ENCODE measurements around the gene LAPTM5. TPM values are rescaled to one million over a fixed set of nuclear protein-coding genes. Genes with fewer than 3 reads are reported as not detected.

The LAPTM5 gene
- total and polyA plus RNA-seq, 2 donors (not counting 3 experiments of a cell fraction or from before 2014, with no cell fraction given), result 83.4 to 95.2 TPM

DNA sequence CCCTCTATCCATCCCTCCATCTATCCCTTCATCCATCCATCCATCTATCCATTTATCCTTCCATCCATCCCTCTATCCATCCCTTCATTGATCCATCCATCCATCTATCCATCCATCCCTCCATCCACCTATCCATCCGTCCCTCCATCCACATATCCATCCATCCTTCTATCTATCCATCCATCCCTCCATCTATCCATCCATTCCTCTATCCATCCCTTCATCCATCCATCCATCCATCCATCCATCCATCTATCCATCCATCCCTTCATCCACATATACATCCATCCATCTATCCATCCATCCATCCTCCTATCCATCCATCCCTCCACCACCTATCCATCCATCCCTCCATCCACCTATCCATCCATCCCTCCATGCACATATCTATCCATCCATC, 57.8 kb downstream of the LAPTM5 start:
- BruUV-seq (replicated peaks), result no TSS peak
- no peak overlapping the region for H3K9ac ChIP-seq (replicated peaks; ENCODE audit: extremely low read depth, insufficient read depth, low read length)
- H2AFZ ChIP-seq (ENCODE audit: low read depth, low read length), result no peak overlapping the region
- no peaks in the 10 kb centered on the region for H3K9me1 ChIP-seq (replicated peaks; ENCODE audit: control insufficient read depth, extremely low read depth, insufficient read depth, low read length)
- peaks cover 0 to 2% of the 10 kb centered on the region in 2 experiments for H3K27me3 ChIP-seq (ENCODE audit: control insufficient read depth in 2 of 2, insufficient read depth in 2 of 2, low read length in 2 of 2)
- intact Hi-C loops (cut with micrococcal nuclease), result no loop called here
- no peak overlapping the region for H3K4me3 ChIP-seq (replicated peaks in 1 of 3; ENCODE audit: insufficient read depth in 1 of 3, low read depth in 1 of 3, low read length in 3 of 3)
- dilution Hi-C loops (cut with MboI; ENCODE audit: extremely low pct_ligation_motif_present, low sequenced_read_pairs), result no loop called here
- H3K79me2 ChIP-seq (ENCODE audit: control insufficient read depth, insufficient read depth, low read length), result no peaks in the 10 kb centered on the region
- H3K4me2 ChIP-seq (ENCODE audit: insufficient read depth, low read length), result no peak overlapping the region
- CTCF ChIA-PET, result no interaction called here
- H3K9me3 ChIP-seq (replicated peaks; ENCODE audit: control insufficient read depth, insufficient read depth, low read length), result no peaks in the 10 kb centered on the region
- H4K20me1 ChIP-seq (replicated peaks; ENCODE audit: control insufficient read depth, extremely low read depth, insufficient read depth, low read length), result no peaks in the 10 kb centered on the region
- no peaks in the 10 kb centered on the region for H3K36me3 ChIP-seq (ENCODE audit: control insufficient read depth in 2 of 2, extremely low read depth in 1 of 2, insufficient read depth in 2 of 2, low read length in 2 of 2)
- TF ChIP-seq GATA2 (IDR thresholded peaks at IDR 0.05; ENCODE audit: insufficient read depth, insufficient read length, low read depth, low read length) (no peak), MYC (IDR thresholded peaks at IDR 0.05; ENCODE audit: low read depth, low read length) (no peak), POLR2AphosphoS5 (IDR thresholded peaks at IDR 0.05; ENCODE audit: insufficient read depth, low read depth, low read length) (no peak), JUN (IDR thresholded peaks at IDR 0.05; ENCODE audit: borderline replicate concordance, insufficient read depth, insufficient read length, low read depth) (no peak)
- POLR2A ChIA-PET, result no interaction called here
- no peak overlapping the region for H3K27ac ChIP-seq (ENCODE audit: insufficient read depth, low read depth, low read length)
- FAIRE-seq (no peak), DNase-seq (ENCODE audit: low read depth, low spot score) (no peak)
- no peaks in the 10 kb centered on the region for H3K4me1 ChIP-seq (ENCODE audit: control insufficient read depth, extremely low read depth, insufficient read depth, low read length)

DNA sequence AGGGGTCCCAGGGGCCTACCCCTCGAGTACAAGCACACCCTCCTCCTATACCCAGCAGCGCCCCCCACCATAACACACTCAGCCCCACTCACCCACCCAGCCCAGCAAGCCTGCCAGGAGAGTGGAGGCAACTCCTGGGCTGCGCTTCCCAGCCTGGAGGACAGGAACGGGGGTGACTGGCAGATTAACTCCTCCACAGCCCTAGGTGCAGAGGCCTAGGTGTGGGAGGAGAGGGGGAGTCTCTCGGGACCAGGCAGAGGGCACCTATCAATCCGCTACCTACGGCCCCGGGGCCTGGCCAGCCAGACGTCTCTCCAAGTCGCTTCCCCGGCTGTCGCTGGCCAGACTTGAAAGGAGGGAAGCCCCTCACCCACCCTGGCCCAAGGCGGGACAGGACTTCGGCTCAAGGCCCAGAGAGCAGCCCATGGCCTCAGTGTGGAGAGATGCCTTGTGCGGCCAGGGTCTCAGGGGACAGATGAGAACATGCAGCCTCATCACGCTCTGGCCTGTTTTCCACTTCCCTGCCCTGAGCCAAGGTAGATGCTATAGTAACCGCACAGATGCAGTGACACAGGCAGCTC, 59.1 kb downstream of the LAPTM5 start:
- CTCF ChIA-PET, result interaction anchor here (1.8 kb wide), 1 partner anchor 9 kb away, joined by 8 read pairs; no protein-coding TSS in a partner anchor
- TF ChIP-seq EZH2 (IDR thresholded peaks at IDR 0.05; ENCODE audit: borderline replicate concordance, low read depth, low read length, severe bottlenecking), result no peak
- TF ChIP-seq POLR2AphosphoS5 (IDR thresholded peaks at IDR 0.05; ENCODE audit: insufficient read depth, low read depth, low read length), result no peak
- no peak for TF ChIP-seq GATA2 (IDR thresholded peaks at IDR 0.05; ENCODE audit: insufficient read depth, insufficient read length, low read depth, low read length)
- TF ChIP-seq POLR2A (IDR thresholded peaks at IDR 0.05; ENCODE audit: low read depth, low read length), result no peak
- TF ChIP-seq JUN (IDR thresholded peaks at IDR 0.05; ENCODE audit: borderline replicate concordance, insufficient read depth, insufficient read length, low read depth), result no peak
- TF ChIP-seq, protein P1, sequence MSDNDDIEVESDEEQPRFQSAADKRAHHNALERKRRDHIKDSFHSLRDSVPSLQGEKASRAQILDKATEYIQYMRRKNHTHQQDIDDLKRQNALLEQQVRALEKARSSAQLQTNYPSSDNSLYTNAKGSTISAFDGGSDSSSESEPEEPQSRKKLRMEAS (IDR thresholded peaks at IDR 0.05; ENCODE audit: insufficient read depth, insufficient read length), result no peak
- TF ChIP-seq, protein P2, sequence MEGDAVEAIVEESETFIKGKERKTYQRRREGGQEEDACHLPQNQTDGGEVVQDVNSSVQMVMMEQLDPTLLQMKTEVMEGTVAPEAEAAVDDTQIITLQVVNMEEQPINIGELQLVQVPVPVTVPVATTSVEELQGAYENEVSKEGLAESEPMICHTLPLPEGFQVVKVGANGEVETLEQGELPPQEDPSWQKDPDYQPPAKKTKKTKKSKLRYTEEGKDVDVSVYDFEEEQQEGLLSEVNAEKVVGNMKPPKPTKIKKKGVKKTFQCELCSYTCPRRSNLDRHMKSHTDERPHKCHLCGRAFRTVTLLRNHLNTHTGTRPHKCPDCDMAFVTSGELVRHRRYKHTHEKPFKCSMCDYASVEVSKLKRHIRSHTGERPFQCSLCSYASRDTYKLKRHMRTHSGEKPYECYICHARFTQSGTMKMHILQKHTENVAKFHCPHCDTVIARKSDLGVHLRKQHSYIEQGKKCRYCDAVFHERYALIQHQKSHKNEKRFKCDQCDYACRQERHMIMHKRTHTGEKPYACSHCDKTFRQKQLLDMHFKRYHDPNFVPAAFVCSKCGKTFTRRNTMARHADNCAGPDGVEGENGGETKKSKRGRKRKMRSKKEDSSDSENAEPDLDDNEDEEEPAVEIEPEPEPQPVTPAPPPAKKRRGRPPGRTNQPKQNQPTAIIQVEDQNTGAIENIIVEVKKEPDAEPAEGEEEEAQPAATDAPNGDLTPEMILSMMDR (IDR thresholded peaks at IDR 0.05; ENCODE audit: extremely low read depth in 1 of 2, insufficient read depth in 1 of 2, low read depth in 1 of 2, low read length in 2 of 2), result no peak
- TF ChIP-seq MYC (IDR thresholded peaks at IDR 0.05; ENCODE audit: low read depth, low read length), result no peak
- TF ChIP-seq FOS (IDR thresholded peaks at IDR 0.05; ENCODE audit: borderline replicate concordance, insufficient read depth, low read length), result no peak
- intact Hi-C loops (cut with micrococcal nuclease), result no loop called here

More for the DNA sequence above, 59.1 kb downstream of the LAPTM5 start:
- no peak overlapping the region for H2AFZ ChIP-seq (ENCODE audit: low read depth, low read length)
- POLR2A ChIA-PET, result no interaction called here
- no peaks in the 10 kb centered on the region for H3K9me3 ChIP-seq (replicated peaks; ENCODE audit: control insufficient read depth, insufficient read depth, low read length)
- dilution Hi-C loops (cut with MboI; ENCODE audit: extremely low pct_ligation_motif_present, low sequenced_read_pairs), result no loop called here
- BruUV-seq (replicated peaks), result no TSS peak
- H3K4me3 ChIP-seq (replicated peaks in 1 of 3; ENCODE audit: insufficient read depth in 1 of 3, low read depth in 1 of 3, low read length in 3 of 3), result no peak overlapping the region
- DNase-seq (ENCODE audit: low read depth, low spot score) (no peak), FAIRE-seq (no peak)
- H3K4me2 ChIP-seq (ENCODE audit: insufficient read depth, low read length), result no peak overlapping the region
- no peaks in the 10 kb centered on the region for H3K4me1 ChIP-seq (ENCODE audit: control insufficient read depth, extremely low read depth, insufficient read depth, low read length)
- peaks cover 0 to 3% of the 10 kb centered on the region in 2 experiments for H3K27me3 ChIP-seq (ENCODE audit: control insufficient read depth in 2 of 2, insufficient read depth in 2 of 2, low read length in 2 of 2)
- H3K27ac ChIP-seq (ENCODE audit: insufficient read depth, low read depth, low read length), result no peak overlapping the region
- no peak overlapping the region for H3K9ac ChIP-seq (replicated peaks; ENCODE audit: extremely low read depth, insufficient read depth, low read length)
- H3K79me2 ChIP-seq (ENCODE audit: control insufficient read depth, insufficient read depth, low read length), result no peaks in the 10 kb centered on the region
- H3K36me3 ChIP-seq (ENCODE audit: control insufficient read depth in 2 of 2, extremely low read depth in 1 of 2, insufficient read depth in 2 of 2, low read length in 2 of 2), result no peaks in the 10 kb centered on the region
- H4K20me1 ChIP-seq (replicated peaks; ENCODE audit: control insufficient read depth, extremely low read depth, insufficient read depth, low read length), result no peaks in the 10 kb centered on the region
- no peaks in the 10 kb centered on the region for H3K9me1 ChIP-seq (replicated peaks; ENCODE audit: control insufficient read depth, extremely low read depth, insufficient read depth, low read length)
